Measurements from ENCODE around the gene EEF1A2.

The EEF1A2 gene

GRCh38 chr20:63469713-63470101, 29.2 kb downstream of the EEF1A2 start:
- DNase-seq (ENCODE audit: low read depth in 2 of 2), result no peak

GRCh38 chr20:63469019-63469712, 29.7 kb downstream of the EEF1A2 start:
- DNase-seq (ENCODE audit: low read depth in 2 of 2), result no peak

DNA sequence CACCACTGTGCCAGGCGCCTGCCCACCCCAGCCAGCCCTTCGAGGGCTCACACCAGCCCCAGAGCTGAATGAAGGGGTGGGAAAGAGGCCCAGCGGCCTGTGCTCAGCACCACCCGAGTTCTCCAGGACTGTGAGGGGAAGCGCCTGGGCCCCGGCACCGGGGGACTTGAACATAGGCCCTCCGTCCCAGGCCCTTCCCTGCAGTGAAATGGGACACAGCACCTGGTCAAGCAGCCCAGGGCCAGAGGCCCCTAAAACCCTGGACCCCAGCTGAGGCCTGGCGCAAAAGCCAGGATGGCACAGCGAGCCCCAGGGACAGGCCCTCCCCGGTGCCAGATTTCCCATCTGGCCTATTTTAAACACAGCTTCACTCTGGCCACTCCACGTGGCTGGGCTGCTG, 30.5 kb downstream of the EEF1A2 start:
- DNase-seq (ENCODE audit: low read depth in 2 of 2), result no peak

GRCh38 chr20:63467294-63468083, 31.4 kb downstream of the EEF1A2 start:
- no peak for DNase-seq (ENCODE audit: low read depth in 2 of 2)

DNA sequence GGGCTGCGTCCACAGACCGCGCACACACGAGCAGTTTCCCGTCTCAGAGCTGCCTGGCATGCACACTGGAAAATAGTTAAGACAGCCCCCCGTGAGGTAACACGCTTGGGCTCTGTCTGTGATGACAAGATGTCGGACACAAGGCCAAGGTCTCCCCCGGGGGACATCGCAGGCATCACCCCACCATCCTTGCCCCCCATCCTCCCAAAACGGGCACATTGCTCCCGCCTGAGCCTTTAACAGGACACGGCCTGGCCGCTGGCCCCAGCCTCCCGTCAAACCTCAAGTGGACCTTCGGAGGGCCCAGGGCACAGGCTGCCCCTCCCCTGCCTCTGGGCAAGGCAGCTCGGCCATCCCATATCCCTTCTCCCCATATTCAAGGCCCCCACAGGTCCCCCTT, 32.0 kb downstream of the EEF1A2 start:
- no peak for DNase-seq (ENCODE audit: low read depth in 2 of 2)

GRCh38 chr20:63466250-63466825, 32.5 kb downstream of the EEF1A2 start:
- DNase-seq (ENCODE audit: low read depth in 2 of 2), result no peak

DNA sequence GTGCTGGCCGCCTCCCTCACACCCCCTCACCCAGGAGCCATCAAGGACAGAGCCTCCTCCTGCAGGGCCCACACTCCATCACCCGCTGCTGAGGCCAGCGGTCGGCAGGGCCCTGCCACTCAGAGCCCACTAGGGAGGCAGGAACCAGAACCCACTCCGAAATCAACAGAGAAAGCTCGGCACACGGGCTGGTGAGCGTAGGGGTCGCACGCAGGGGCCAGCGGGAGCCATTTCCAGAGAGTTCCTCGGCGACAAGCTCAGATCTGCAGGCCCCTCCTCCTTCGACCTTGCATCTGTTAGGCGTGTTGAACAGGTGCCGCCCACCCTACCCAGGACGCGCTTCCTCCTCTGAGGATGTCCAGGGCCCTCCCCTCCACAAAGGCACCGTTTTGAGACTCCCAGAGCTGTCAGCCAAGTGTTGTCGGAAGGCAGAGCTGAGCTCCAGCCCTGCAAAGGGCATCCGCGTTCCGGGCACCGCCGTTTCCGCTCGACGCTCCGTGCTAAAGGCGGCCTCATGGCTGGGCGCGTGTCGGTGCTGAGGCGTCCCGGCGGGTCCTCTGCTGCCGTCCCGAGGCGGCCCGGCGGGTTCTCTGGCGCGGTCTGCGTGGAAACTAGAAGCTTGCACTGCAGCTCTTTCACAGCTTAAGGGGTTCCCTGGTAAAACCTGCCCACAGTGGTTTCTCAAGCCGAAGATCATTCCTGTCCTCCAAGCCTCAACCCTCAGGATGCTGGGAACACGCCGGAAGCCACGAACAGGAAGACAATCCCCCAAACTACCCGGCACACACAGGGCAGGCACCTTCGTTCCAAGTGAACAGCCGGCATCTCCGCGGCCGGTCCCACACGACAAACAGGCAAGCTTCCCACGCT, 33.3 kb downstream of the EEF1A2 start:
- DNase-seq (ENCODE audit: low read depth in 2 of 2), result no peak

DNA sequence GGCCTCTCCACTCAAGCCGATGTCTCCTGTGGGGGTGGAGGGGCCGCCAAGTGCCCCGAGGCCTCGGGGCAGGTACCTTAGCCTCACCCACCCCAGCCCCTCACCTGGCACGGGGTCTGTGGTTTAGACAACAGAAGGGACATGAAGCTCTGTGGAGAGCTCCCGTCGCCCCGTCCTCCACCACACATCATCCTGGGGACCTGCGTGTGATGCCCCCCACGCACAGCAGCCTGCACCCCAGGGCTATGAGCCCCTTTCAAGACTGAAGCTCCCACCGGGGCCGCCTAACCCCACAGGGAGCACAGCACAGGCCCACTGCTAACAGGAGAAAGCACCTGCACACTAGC, 34.6 kb downstream of the EEF1A2 start:
- DNase-seq (ENCODE audit: low read depth in 2 of 2), result no peak

GRCh38 chr20:63463400-63464288, 35.2 kb downstream of the EEF1A2 start:
- DNase-seq (ENCODE audit: low read depth in 2 of 2), result no peak

DNA sequence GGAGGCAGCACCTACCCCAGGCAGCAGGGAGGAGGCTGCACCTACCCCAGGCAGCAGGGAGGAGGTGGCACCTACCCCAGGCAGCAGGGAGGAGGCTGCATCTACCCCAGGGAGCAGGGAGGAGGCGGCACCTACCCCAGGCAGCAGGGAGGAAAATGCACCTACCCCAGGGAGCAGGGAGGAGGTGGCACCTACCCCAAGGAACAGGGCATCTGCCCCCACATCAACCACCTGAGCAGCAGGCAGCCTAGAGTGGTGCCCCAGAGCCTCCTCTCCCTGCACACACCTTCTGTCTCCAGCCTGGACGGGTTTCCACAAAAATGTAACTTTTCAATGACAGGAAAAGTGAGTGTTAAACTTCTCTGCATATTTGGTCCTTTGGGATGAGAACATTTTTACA, 36.6 kb downstream of the EEF1A2 start:
- no peak for DNase-seq (ENCODE audit: low read depth in 2 of 2)

DNA sequence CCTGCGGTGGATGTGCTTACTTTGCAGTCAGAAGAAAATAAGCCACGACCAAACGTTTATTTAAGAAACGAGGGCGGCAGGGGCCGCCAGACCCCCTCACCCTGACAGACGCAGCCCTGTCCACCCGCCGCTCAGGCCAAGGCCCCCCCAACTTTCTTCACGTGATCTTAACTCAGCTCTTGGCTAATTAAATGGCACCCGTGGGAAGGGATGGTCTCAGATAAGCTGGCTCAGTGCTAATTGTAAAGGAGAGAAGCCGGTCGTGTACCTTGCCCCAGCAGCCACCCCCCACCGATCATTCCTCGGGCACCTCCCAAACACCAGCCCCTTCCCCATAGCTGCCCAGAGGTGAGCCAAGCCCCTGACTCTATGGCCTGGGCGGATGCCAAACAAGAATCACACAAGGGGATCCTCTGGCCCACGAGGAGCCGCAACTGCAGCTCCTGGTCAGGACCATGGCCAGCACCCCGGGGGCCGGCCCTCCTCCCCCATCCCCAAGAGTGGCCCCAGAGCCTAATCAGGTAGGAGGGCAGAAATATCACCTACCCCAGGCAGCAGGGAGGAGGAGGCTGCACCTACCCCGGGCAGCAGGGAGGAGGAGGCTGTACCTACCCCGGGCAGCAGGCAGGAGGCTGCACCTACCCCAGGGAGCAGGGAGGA, 37.6 kb downstream of the EEF1A2 start:
- no peak for DNase-seq (ENCODE audit: low read depth in 2 of 2)

GRCh38 chr20:63459070-63459380, 39.9 kb downstream of the EEF1A2 start:
- no peak for DNase-seq (ENCODE audit: low read depth in 2 of 2)

DNA sequence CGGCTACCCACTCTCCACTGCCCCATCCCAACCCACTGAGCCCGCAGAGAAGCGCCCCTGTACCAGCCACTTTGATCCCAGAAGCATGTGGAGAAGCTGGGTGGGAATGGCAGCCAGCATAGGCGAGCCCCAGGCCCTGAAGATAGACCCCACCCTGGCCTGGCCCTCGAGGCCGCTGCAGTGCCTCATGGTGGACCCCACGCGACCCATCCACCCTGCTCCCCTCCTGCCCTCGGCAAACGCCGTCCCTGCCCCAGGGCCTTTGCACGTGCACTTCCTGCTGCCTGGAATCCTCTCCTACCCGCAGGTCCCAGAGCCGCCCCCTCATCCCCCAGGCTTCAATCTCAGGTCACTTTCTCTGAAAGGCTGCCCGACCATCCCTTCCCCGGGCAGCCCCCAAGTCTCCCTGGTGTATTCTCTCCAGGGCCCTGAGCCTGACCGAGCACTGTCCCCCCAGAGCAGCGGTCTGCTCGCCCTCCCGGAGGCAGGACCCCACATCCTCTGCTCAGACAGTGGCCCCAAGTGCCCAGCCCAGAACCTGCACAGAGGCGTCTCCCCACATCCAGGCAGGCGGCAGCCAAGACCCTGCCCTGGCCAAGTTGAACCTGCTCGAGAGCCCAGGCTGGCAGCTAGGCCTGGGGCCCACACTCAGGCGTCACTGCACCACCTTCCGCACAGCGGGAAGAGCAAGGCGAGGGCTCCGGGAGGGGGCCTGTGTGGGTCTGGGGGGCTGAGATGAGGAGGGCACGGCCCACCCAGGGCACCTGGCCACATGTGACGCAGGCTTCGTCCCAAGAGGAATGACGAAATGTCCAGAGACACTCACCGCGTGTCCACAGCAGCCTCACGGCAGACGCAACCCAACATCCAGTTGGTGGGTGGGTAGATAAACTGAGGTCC, 40.5 kb downstream of the EEF1A2 start:
- no peak for DNase-seq (ENCODE audit: low read depth in 2 of 2)

DNA sequence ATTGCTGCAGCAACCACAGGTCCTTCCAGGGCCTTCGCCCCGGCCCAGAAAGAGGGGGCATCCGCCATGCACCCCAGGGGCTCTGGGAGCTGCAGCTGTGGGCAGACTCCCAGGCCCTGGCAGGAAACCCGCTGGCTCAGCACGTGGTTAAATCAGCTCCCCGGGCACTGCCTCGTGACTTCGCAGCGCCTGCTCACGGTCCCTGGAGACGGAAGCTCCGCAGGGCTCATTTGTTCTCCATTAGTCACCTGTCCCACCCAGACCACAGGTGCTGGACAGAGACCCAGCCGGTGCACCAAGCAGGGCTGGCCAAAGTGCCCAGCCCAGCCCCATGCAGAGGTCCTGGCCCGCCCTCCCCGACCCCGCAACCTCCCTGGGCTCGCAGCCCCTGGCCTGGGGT, 41.1 kb downstream of the EEF1A2 start:
- DNase-seq (ENCODE audit: low read depth in 2 of 2), result no peak

DNA sequence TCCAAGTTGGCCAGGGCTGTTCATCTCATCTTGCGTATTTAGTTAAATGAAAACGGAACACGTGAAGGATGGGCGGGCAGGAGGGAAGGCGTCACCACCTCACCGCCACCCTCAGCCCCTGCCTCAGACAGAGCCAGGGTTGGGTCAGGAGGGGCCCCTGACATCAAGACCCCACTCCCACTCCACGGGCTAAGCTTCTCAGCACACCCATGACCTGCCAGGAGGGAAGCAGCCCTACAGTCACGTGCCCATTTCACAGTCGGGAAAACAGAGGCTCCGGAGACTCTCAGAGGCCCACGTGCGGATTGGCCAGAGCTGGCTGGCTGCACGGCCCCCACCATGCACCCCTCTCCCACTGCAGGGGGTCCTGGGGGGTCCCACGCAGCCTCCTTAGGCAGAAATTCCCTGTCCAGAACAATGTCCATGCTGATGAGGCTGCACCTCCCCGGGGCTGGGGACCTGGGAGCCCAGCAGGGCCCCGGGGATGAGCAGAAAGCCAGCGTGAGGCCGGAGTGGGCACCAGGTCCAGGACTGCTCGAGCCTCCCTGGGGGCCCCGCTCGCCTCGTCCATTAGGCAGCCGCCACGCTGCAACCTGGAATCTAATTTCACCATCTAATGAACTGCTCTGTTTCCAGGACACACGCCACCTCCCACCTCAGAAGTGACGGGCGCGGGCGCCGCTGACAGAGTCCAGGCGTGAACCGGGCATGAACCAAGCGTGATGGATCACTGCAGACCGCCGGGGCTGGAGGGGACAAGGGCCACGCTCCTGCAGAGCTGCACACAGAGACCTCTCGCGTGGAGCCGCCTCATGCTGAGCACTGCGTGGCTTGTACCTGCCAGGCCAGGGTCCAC, 42.2 kb downstream of the EEF1A2 start:
- DNase-seq (ENCODE audit: low read depth in 2 of 2), result no peak

DNA sequence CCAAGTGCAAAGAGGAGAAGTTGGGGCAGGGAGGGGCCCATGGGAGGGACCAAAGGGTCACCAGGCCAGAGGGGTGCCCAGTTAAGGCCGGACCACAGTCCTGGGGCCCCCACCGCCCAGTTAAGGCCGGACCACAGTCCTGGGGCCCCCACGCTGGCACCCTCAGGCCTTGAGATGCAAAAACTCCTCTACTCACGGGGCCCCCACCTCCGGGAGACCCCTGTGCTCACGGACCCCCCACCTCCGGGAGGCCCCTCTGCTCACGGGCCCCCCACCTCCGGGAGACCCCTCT, 43.4 kb downstream of the EEF1A2 start:
- no peak for DNase-seq (ENCODE audit: low read depth in 2 of 2)

- DNase-seq (ENCODE audit: low read depth in 2 of 2), result no peak
These were observed 43.9 kb downstream of the EEF1A2 start for GRCh38 chr20:63454731-63455567.
